ENCODE results near the gene LRRC17.

- no peak for TF ChIP-seq CTCF (IDR thresholded peaks at IDR 0.05)
- TF ChIP-seq EP300 (IDR thresholded peaks at IDR 0.05): no peak
- no peak for TF ChIP-seq POLR2A (IDR thresholded peaks at IDR 0.05)
- TF ChIP-seq POLR2AphosphoS5 (IDR thresholded peaks at IDR 0.05): no peak
Observed at GRCh38 chr7:102991540-102992214, 78.9 kb downstream of the LRRC17 start.

Data from suprapubic skin (tissue), 4 donors.